HUES6 (cell line): Measurements from ENCODE around the gene MOV10.
A peak's percentile ranks its signal among the peaks of the same experiment; 100 is the strongest.

Experiments
- H3K27ac ChIP-seq: 2 replicates; pipeline ENCODE4 v1.7.0; 2013; ENCODE audit warnings: low read depth, mild to moderate bottlenecking, low read length, inconsistent platforms
- H3K27me3 ChIP-seq: 2 replicates; pipeline ENCODE4 v1.6.1; 2013; ENCODE audit warnings: low read length; ENCODE audit not compliant: control insufficient read depth, insufficient read depth
- H3K36me3 ChIP-seq: 2 replicates; pipeline ENCODE4 v1.6.1; 2013; ENCODE audit warnings: low read length; ENCODE audit not compliant: control insufficient read depth, insufficient read depth
- H3K4me1 ChIP-seq: 2 replicates; pipeline ENCODE4 v1.6.1; 2013; ENCODE audit warnings: low read length; ENCODE audit not compliant: control insufficient read depth, insufficient read depth
- H3K4me3 ChIP-seq: 2 replicates; pipeline ENCODE4 v1.5.1; 2013; ENCODE audit warnings: low read depth, low read length
- H3K9ac ChIP-seq: one replicate; pipeline ENCODE4 v1.6.1; 2013; ENCODE audit warnings: mild to moderate bottlenecking, low read length
- H3K9me3 ChIP-seq: 2 replicates; pipeline ENCODE4 v1.6.1; 2013; ENCODE audit warnings: low read depth, low read length; ENCODE audit not compliant: control insufficient read depth, insufficient read depth

MOV10 gene

DNA sequence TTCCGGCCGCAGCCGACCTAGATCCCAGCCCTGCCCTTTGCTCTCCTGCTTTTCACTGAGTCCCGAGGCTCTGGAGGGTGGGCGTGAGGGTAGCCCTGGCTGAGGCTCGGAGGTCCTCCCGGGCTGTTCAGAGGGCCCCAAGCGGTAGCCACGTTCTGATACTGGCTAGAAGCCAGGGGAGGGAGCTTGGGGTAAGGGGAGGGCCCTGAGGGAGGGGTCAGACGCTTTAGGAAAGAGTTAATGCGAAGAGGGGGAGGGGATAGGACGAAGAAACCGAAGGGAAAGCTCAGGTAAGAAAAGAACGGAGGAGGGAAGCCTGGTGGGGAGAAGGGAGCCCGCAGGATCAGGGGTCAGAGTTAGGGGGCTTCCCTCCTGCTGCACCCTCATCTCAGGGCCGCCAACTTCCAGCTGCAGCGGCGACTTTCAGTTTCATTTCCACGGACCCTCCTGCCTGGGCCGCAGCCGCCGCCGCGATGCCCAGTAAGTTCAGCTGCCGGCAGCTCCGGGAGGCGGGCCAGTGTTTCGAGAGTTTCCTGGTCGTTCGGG lies at the start of gene MOV10:
TSS of gene MOV10 (plus strand) at position 220 of the 546 bp plus-strand sequence. CDS start at position 474, 254 bp downstream.
- Histone ChIP-seq H3K27ac (peak within 1 kb of the TSS; percentile 78; the same call in 1 of the 2 replicates), H3K9ac (peak within 1 kb of the TSS; percentile 89), H3K4me3 (peak within 1 kb of the TSS; percentile 88), H3K4me1 (peaks cover 36% of the 10 kb centered on the region), H3K36me3 (peaks cover 22% of the 10 kb centered on the region), H3K27me3 (peaks cover 24% of the 10 kb centered on the region), H3K9me3 (no peaks in the 10 kb centered on the region)

DNA sequence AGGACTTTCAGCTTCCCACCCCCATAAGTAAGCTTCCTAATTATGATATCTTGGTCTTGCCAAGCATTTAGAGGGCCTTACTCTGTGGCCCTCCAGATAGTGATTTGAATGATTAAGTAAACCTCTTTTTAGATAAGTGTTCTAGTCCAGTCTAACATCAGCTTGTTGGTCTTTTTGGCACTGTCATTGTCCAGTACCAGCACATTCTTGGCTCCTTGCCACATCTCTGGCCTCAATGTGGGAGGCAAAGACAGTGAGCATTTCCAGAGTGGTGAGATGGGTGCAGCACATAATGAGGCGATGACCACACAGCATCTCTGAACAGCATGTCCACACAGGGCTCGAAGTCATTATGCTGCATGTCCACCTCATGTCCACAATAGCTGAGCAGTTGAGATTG lies 48.8 kb upstream of the MOV10 start:
- H3K27me3 ChIP-seq = no peaks in the 10 kb centered on the region
- no peak overlapping the region for H3K4me3 ChIP-seq
- H3K9me3 ChIP-seq = no peaks in the 10 kb centered on the region
- peaks cover 31% of the 10 kb centered on the region for H3K36me3 ChIP-seq
- H3K9ac ChIP-seq = no peak overlapping the region
- H3K4me1 ChIP-seq = peaks cover 4% of the 10 kb centered on the region; the same call in 1 of the 2 replicates
- H3K27ac ChIP-seq = no peak overlapping the region

DNA sequence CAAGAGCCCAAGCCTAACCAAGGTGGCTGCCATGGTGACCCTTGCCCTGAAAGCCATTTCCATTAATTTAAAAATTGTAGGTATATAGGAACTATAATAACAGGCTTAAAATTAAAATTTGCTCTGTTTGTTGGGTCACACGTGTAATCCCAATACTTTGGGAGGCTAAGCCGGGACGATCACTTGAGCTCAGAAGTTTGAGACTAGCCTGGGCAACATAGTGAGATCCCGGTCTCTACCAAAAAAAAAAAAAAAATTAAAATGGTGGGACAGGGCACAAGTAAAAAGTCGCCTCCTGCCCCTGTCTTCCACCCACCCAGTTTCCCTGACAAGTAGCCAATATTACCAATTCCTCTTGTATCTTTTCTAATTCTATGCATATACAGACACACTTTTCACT lies 48.3 kb upstream of the MOV10 start:
- no peak overlapping the region for H3K9ac ChIP-seq
- H3K4me1 ChIP-seq = no peaks in the 10 kb centered on the region
- H3K27me3 ChIP-seq = no peaks in the 10 kb centered on the region
- no peak overlapping the region for H3K27ac ChIP-seq
- H3K9me3 ChIP-seq = no peaks in the 10 kb centered on the region
- H3K4me3 ChIP-seq = no peak overlapping the region
- peaks cover 33% of the 10 kb centered on the region for H3K36me3 ChIP-seq

GRCh38 chr1:112626887-112627286 lies 47.6 kb upstream of the MOV10 start:
- Histone ChIP-seq H3K4me1 (no peaks in the 10 kb centered on the region), H3K36me3 (peaks cover 33% of the 10 kb centered on the region), H3K27ac (no peak overlapping the region), H3K4me3 (no peak overlapping the region), H3K9ac (no peak overlapping the region), H3K9me3 (no peaks in the 10 kb centered on the region), H3K27me3 (no peaks in the 10 kb centered on the region)

DNA sequence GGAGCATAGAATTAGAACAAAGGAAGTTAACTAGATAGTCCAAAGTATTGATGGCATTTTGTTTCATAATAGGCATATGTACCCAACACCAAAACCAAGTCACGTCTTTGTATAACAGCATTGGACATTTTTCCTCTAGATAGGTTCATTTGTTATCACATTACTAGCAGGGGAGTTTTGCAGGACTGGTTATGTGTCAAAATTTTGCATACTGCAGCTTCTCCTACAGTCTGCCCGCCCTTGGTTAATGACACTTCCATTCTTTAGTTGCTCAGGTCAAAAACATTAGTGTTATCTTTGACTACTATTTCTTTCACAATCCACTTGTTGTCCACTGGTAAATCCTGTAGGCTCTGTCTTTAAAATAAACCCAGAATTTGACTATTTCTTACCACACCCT lies 45.9 kb upstream of the MOV10 start:
- H3K4me1 ChIP-seq = no peaks in the 10 kb centered on the region

GRCh38 chr1:112629256-112629655 lies 45.2 kb upstream of the MOV10 start:
- no peaks in the 10 kb centered on the region for H3K9me3 ChIP-seq
- no peak overlapping the region for H3K4me3 ChIP-seq
- H3K36me3 ChIP-seq = peaks cover 33% of the 10 kb centered on the region
- H3K27ac ChIP-seq = no peak overlapping the region
- H3K27me3 ChIP-seq = no peaks in the 10 kb centered on the region
- no peaks in the 10 kb centered on the region for H3K4me1 ChIP-seq
- H3K9ac ChIP-seq = no peak overlapping the region

More for the DNA sequence above, 45.9 kb upstream of the MOV10 start:
- H3K36me3 ChIP-seq = peaks cover 33% of the 10 kb centered on the region
- H3K4me3 ChIP-seq = no peak overlapping the region
- no peaks in the 10 kb centered on the region for H3K27me3 ChIP-seq
- no peak overlapping the region for H3K9ac ChIP-seq
- H3K27ac ChIP-seq = no peak overlapping the region
- H3K9me3 ChIP-seq = no peaks in the 10 kb centered on the region

DNA sequence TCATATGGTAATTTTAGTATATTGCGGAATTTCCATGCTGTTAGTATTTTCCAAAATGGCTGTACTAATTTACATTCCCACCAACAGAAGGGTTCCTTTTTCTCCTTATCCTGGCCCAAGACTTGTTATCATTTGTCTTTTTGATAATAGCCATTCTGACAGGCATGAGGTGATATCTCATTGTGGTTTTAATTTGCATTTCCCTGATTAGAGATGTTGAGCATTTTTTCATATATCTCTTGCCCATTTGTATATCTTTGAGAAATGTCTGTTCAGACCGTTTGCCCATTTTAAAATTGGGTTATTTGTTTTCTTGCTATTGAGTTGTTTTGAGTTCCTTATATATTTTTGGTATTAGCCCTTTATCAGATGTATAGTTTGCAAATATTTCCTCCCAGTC lies 40.8 kb upstream of the MOV10 start:
- no peak overlapping the region for H3K9ac ChIP-seq
- no peaks in the 10 kb centered on the region for H3K4me1 ChIP-seq

GRCh38 chr1:112634367-112634766 lies 40.1 kb upstream of the MOV10 start:
- Histone ChIP-seq H3K4me1 (no peaks in the 10 kb centered on the region), H3K9ac (no peak overlapping the region), H3K27ac (no peak overlapping the region), H3K9me3 (peaks cover 5% of the 10 kb centered on the region; the same call in 1 of the 2 replicates), H3K36me3 (peaks cover 7% of the 10 kb centered on the region), H3K4me3 (no peak overlapping the region), H3K27me3 (no peaks in the 10 kb centered on the region)

More for the DNA sequence above, 40.8 kb upstream of the MOV10 start:
- no peak overlapping the region for H3K4me3 ChIP-seq
- H3K36me3 ChIP-seq = peaks cover 12% of the 10 kb centered on the region
- H3K27me3 ChIP-seq = no peaks in the 10 kb centered on the region
- H3K9me3 ChIP-seq = no peaks in the 10 kb centered on the region
- H3K27ac ChIP-seq = no peak overlapping the region

DNA sequence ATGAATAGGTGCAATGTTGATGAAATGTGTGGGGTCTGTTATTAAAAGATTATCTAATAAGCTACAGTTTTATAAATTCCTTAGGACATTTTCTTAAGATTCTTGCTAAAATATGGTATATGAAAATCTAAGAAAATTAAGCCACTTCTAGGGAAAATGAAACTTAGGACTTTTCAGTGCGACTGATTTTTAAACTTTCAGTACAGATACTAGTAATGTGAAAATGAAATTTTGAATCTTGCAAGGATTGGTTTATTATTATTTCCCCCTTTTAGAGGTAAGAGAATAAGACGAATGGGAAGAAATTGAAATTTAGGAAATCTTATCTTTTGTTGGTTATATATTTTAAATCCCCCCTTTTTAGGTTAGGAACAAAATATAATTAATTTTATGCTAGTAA lies 38.4 kb upstream of the MOV10 start:
- no peaks in the 10 kb centered on the region for H3K27me3 ChIP-seq
- no peak overlapping the region for H3K9ac ChIP-seq
- peaks cover 6% of the 10 kb centered on the region; the same call in 1 of the 2 replicates for H3K9me3 ChIP-seq
- H3K4me3 ChIP-seq = no peak overlapping the region
- H3K27ac ChIP-seq = no peak overlapping the region
- peaks cover 3% of the 10 kb centered on the region; the same call in 1 of the 2 replicates for H3K36me3 ChIP-seq
- H3K4me1 ChIP-seq = no peaks in the 10 kb centered on the region

GRCh38 chr1:112636597-112637253 lies 37.7 kb upstream of the MOV10 start:
- no peak overlapping the region for H3K4me3 ChIP-seq
- no peaks in the 10 kb centered on the region for H3K4me1 ChIP-seq
- H3K27me3 ChIP-seq = no peaks in the 10 kb centered on the region
- no peak overlapping the region for H3K27ac ChIP-seq
- H3K9ac ChIP-seq = no peak overlapping the region
- peaks cover 3% of the 10 kb centered on the region; the same call in 1 of the 2 replicates for H3K36me3 ChIP-seq
- peaks cover 6% of the 10 kb centered on the region; the same call in 1 of the 2 replicates for H3K9me3 ChIP-seq

GRCh38 chr1:112637254-112638109 lies 37.0 kb upstream of the MOV10 start:
- Histone ChIP-seq H3K4me1 (no peaks in the 10 kb centered on the region), H3K9ac (no peak overlapping the region), H3K4me3 (no peak overlapping the region), H3K27ac (no peak overlapping the region), H3K9me3 (peaks cover 6% of the 10 kb centered on the region; the same call in 1 of the 2 replicates), H3K36me3 (peaks cover 3% of the 10 kb centered on the region; the same call in 1 of the 2 replicates), H3K27me3 (no peaks in the 10 kb centered on the region)
